Right lobe of liver (tissue), 6 donors: Measurements from ENCODE around the gene NRP2. TPM values are rescaled to one million over a fixed set of nuclear protein-coding genes. Genes with fewer than 3 reads are reported as not detected.

Experiments
- ATAC-seq, 4 donors: fragments of 200-7000 bp; cut with Tn5 transposase; one replicate each; pipeline ENCODE4 v1.9.1; 2020; ENCODE audit warnings: mild to moderate bottlenecking in 4 of 4, moderate library complexity in 4 of 4
- DNase-seq, 3 donors: peaks; one replicate each; pipeline ENCODE4 v3.0.0-alpha.2; 2020
- H3K27ac ChIP-seq, 3 donors: fragments of 200-600 bp; one replicate each; pipeline ENCODE4 v1.8.0; 2022
- H3K27me3 ChIP-seq, 2 donors: fragments of 200-600 bp; one replicate each; pipeline ENCODE4 v1.8.0; 2022
- H3K36me3 ChIP-seq, 4 donors: fragments of 200-600 bp; sonication (generic) in 1 of 4; one replicate each; pipeline versions ENCODE4 v1.5.1 to v1.8.0; 2017 to 2022; ENCODE audit warnings: control low read depth in 1 of 4
- H3K4me1 ChIP-seq, 4 donors: fragments of 200-600 bp; sonication (generic) in 1 of 4; one replicate each; pipeline versions ENCODE4 v1.5.1 to v1.8.0; 2017 to 2022; ENCODE audit warnings: control low read depth in 1 of 4
- H3K4me3 ChIP-seq, 3 donors: fragments of 200-600 bp; one replicate each; pipeline ENCODE4 v1.8.0; 2022
- H3K9me3 ChIP-seq, 4 donors: fragments of 200-600 bp; sonication (generic) in 1 of 4; one replicate each; pipeline versions ENCODE4 v1.5.1 to v1.8.0; 2017 to 2022; ENCODE audit warnings: control low read depth in 1 of 4
- POLR2A ChIP-seq: fragments of 450-650 bp; IDR thresholded peaks from one replicate; pipeline ENCODE4 v1.6.1; 2017; ENCODE audit warnings: antibody characterized with exemption, mild to moderate bottlenecking
- WGBS: methylation state at CpG from one replicate; pipeline ENCODE4 v1.1.6; 2018; ENCODE audit warnings: low coverage, low lambda C conversion rate; ENCODE audit not compliant: insufficient coverage; ENCODE audit errors: missing lambda C conversion rate; 5-methylcytosine and 5-hydroxymethylcytosine counted together
- intact Hi-C, 2 donors: fragments of 100-400 bp; cut with DNase I; formaldehyde crosslinking; loops; one replicate each; pipeline versions ENCODE4 v1.11.2 to v1.14.1; 2022
- total RNA-seq, 6 experiments: library from RNA; depleted of rRNA in 2 of 6; stranded (reverse); fragments of >200 nt in 2 of 6; fragmentation: NEBNext Ultra II Directional in 3 of 6; extraction: Animal tissue kit (Norgen Biotek cat#: 25700) in 3 of 6; gene quantifications; one replicate each; pipeline versions ENCODE4 v1.1.0 to v1.2.4, GENCODE V29; 2016 to 2023
- TF ChIP-seq, protein P1 (sequence below), 4 donors: fragments of 200-600 bp in 3 of 4; fragments of 450-650 bp in 1 of 4; IDR thresholded peaks; one replicate each; pipeline versions ENCODE4 v1.5.1 to v1.8.0; 2016 to 2022; ENCODE audit warnings: antibody characterized with exemption in 4 of 4, mild to moderate bottlenecking in 2 of 4
- donor health status: DM: no; HTN: yes; CAD: no.
- donor health status: DM: no; HTN: no; CAD: no.
- donor health status: DM: no; HTN: no; CAD: no.
- donor health status: DM: no; HTN: yes; CAD: no.
- donor health status: DM: no; HTN: yes; CAD: no.

NRP2 gene
- total RNA-seq, 6 experiments from 2014 or later = 5.5 to 23.7 (median 8.6) TPM

DNA sequence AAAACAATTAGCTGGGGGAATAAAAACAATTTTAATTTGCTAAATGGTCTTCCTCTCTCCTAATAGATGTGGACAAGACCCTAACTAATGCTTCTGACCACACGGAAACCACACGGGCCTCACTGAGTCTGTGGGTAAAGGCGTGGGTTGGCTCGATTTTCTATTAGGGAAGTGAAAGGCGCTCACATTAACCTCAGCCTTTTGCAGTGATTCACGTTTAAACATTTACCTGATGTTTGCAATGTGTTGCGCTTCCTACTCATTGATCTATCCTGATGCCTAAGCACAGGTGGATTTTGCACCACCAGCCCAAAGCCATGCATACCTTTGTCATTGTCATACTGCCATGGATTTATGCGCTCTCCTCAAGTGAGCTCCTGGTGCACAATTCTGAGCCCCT is 35.6 kb upstream of the NRP2 start:
- Histone ChIP-seq H3K9me3 (no peaks in the 10 kb centered on the region), H3K27ac (no peak overlapping the region), H3K27me3 (no peaks in the 10 kb centered on the region), H3K4me3 (no peak overlapping the region), H3K36me3 (no peaks in the 10 kb centered on the region), H3K4me1 (no peaks in the 10 kb centered on the region)
- DNase-seq (no peak), ATAC-seq (peak in 3 of 4 donors; percentile 22 to 75 (median 43))
- 10% methylated on average over 8 of the region's 8 CpGs for WGBS
- TF ChIP-seq POLR2A = no peak
- TF ChIP-seq, protein P1, sequence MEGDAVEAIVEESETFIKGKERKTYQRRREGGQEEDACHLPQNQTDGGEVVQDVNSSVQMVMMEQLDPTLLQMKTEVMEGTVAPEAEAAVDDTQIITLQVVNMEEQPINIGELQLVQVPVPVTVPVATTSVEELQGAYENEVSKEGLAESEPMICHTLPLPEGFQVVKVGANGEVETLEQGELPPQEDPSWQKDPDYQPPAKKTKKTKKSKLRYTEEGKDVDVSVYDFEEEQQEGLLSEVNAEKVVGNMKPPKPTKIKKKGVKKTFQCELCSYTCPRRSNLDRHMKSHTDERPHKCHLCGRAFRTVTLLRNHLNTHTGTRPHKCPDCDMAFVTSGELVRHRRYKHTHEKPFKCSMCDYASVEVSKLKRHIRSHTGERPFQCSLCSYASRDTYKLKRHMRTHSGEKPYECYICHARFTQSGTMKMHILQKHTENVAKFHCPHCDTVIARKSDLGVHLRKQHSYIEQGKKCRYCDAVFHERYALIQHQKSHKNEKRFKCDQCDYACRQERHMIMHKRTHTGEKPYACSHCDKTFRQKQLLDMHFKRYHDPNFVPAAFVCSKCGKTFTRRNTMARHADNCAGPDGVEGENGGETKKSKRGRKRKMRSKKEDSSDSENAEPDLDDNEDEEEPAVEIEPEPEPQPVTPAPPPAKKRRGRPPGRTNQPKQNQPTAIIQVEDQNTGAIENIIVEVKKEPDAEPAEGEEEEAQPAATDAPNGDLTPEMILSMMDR (IDR thresholded peaks at IDR 0.05) = no peak
- intact Hi-C loops = no loop called here

DNA sequence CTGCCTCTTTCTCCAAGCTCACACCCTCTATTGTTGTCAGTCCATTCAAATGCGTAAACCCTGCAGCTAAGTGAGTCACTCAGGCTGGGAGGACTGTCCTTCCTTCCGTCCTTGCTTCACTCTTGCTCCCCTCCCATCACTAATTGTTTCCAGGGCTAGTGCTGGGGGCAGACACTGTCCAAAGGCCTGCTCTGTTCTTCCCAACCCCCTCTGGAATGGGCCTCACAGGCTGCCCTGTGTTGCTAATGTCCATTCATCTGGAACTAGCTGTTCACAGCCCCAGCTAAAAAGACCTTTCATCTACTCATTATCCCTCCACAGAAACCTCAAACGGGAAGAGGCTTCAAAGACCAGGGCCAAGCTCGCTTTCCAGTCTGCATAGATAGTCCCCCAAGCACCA is 31.9 kb upstream of the NRP2 start:
- TF ChIP-seq, protein P1 (IDR thresholded peaks at IDR 0.05) = no peak
- TF ChIP-seq POLR2A = no peak
- no peaks in the 10 kb centered on the region for H3K9me3 ChIP-seq
- no peaks in the 10 kb centered on the region for H3K36me3 ChIP-seq
- no peak overlapping the region for H3K27ac ChIP-seq
- ATAC-seq (peak in 2 of 4 donors; percentile 16 to 28), DNase-seq (no peak)
- no peaks in the 10 kb centered on the region for H3K4me1 ChIP-seq
- no peaks in the 10 kb centered on the region for H3K27me3 ChIP-seq
- intact Hi-C loops = no loop called here
- whole genome bisulfite sequencing = 69% methylated on average over 3 of the region's 4 CpGs
- no peak overlapping the region for H3K4me3 ChIP-seq

DNA sequence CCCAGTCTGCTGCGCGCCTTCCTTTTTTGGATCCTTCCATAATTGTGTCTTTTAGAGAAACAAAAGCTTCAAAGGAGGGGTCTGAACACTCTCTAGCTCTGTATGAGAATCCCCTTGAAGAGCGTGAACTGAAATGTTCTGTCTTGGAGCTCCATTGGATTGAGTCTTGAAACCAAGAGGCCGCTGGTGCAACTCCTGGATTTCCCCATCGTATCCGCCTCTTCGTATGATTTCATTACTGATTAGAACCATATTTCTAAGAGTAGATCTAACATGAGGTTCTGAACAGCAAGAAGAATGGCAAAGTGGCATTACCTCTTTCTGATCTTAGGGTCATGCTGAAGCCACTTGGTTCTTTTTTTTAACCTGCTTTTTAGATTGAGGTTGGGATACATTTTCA is 31.4 kb upstream of the NRP2 start:
- no peaks in the 10 kb centered on the region for H3K27me3 ChIP-seq
- no peaks in the 10 kb centered on the region for H3K9me3 ChIP-seq
- intact Hi-C loops = no loop called here
- H3K36me3 ChIP-seq = no peaks in the 10 kb centered on the region
- TF ChIP-seq, protein P1 (IDR thresholded peaks at IDR 0.05) = no peak
- TF ChIP-seq POLR2A = no peak
- ATAC-seq (no peak), DNase-seq (no peak)
- no peaks in the 10 kb centered on the region for H3K4me1 ChIP-seq
- H3K4me3 ChIP-seq = no peak overlapping the region
- 91% methylated on average over 7 of the region's 7 CpGs for WGBS
- no peak overlapping the region for H3K27ac ChIP-seq

GRCh38 chr2:205651719-205652118 is 30.6 kb upstream of the NRP2 start:
- intact Hi-C loops = no loop called here
- Histone ChIP-seq H3K9me3 (no peaks in the 10 kb centered on the region), H3K4me1 (no peaks in the 10 kb centered on the region), H3K36me3 (no peaks in the 10 kb centered on the region), H3K4me3 (no peak overlapping the region), H3K27me3 (no peaks in the 10 kb centered on the region), H3K27ac (no peak overlapping the region)
- WGBS = 0% methylated on average over 1 of the region's 1 CpG
- no peak for TF ChIP-seq POLR2A
- TF ChIP-seq, protein P1 (IDR thresholded peaks at IDR 0.05) = no peak
- ATAC-seq (no peak), DNase-seq (no peak)
